22Rv1 (cell line): ENCODE data around the gene TPRX2.
A peak's percentile ranks its signal among the peaks of the same experiment; 100 is the strongest.
"Not testable (repeated sequence)": the region's sequence is repeated elsewhere in the genome, so short reads cannot be mapped to it uniquely, and the experiment has no call there.

Source experiments
- H3K27ac ChIP-seq: fragments of 450-650 bp; 2 replicates; pipeline ENCODE4 v1.5.1; 2017
- CTCF ChIP-seq: fragments of 450-650 bp; IDR thresholded peaks from 2 replicates; pipeline ENCODE4 v1.5.1; 2017; ENCODE audit warnings: mild to moderate bottlenecking
- ZFX ChIP-seq: fragments of 450-650 bp; IDR thresholded peaks from 2 replicates; pipeline ENCODE4 v1.6.1; 2017; ENCODE audit warnings: antibody characterized with exemption, borderline replicate concordance

TPRX2 gene

GRCh38 chr19:47858646-47859285 is at the start of gene TPRX2:
TPRX2 (plus strand) TSS chr19:47859235; CDS start chr19:47859247, 12 bp downstream.
- H3K27ac ChIP-seq, result not testable (repeated sequence)

GRCh38 chr19:47813304-47813994 is 45.6 kb upstream of the TPRX2 start:
- TF ChIP-seq ZFX, result no peak
- TF ChIP-seq CTCF, result peak; percentile 82
- H3K27ac ChIP-seq, result no peak overlapping the region

- H3K27ac ChIP-seq, result no peak overlapping the region
These were observed 45.1 kb upstream of the TPRX2 start for GRCh38 chr19:47813995-47814328.

GRCh38 chr19:47816270-47816669 is 42.8 kb upstream of the TPRX2 start:
- not testable (repeated sequence) for H3K27ac ChIP-seq

More at GRCh38 chr19:47813995-47814328, 45.1 kb upstream of the TPRX2 start:
- no peak for TF ChIP-seq ZFX
- TF ChIP-seq CTCF, result peak; percentile 59

GRCh38 chr19:47818221-47818620 is 40.8 kb upstream of the TPRX2 start:
- H3K27ac ChIP-seq, result not testable (repeated sequence)

- TF ChIP-seq ZFX (no peak), CTCF (no peak)
- no peak overlapping the region for H3K27ac ChIP-seq
These were observed 39.2 kb upstream of the TPRX2 start for GRCh38 chr19:47819858-47820257.

GRCh38 chr19:47820410-47820809 is 38.6 kb upstream of the TPRX2 start:
- no peak overlapping the region for H3K27ac ChIP-seq
- TF ChIP-seq CTCF, result no peak
- TF ChIP-seq ZFX, result no peak

GRCh38 chr19:47821460-47822020 is 37.5 kb upstream of the TPRX2 start, which contains the start of gene CRX:
CRX (plus strand) TSS chr19:47821937; CDS start chr19:47834444, 12,507 bp downstream.
- H3K27ac ChIP-seq, result no peak within 1 kb of the TSS
- TF ChIP-seq CTCF, result no peak
- TF ChIP-seq ZFX, result no peak

GRCh38 chr19:47824396-47824795 is 34.6 kb upstream of the TPRX2 start:
- TF ChIP-seq CTCF (no peak), ZFX (no peak)
- H3K27ac ChIP-seq, result no peak overlapping the region
